GM19463 (cell line): ENCODE data around the gene ANKRA2.

ENCODE experiments used
- ATAC-seq: cut with Tn5 transposase; IDR thresholded peaks from one replicate; pipeline ENCODE4 v1.9.1; 2021; ENCODE audit warnings: mild to moderate bottlenecking, moderate library complexity; ENCODE audit not compliant: unreplicated experiment

The ANKRA2 gene, protein sequence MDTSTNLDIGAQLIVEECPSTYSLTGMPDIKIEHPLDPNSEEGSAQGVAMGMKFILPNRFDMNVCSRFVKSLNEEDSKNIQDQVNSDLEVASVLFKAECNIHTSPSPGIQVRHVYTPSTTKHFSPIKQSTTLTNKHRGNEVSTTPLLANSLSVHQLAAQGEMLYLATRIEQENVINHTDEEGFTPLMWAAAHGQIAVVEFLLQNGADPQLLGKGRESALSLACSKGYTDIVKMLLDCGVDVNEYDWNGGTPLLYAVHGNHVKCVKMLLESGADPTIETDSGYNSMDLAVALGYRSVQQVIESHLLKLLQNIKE

DNA sequence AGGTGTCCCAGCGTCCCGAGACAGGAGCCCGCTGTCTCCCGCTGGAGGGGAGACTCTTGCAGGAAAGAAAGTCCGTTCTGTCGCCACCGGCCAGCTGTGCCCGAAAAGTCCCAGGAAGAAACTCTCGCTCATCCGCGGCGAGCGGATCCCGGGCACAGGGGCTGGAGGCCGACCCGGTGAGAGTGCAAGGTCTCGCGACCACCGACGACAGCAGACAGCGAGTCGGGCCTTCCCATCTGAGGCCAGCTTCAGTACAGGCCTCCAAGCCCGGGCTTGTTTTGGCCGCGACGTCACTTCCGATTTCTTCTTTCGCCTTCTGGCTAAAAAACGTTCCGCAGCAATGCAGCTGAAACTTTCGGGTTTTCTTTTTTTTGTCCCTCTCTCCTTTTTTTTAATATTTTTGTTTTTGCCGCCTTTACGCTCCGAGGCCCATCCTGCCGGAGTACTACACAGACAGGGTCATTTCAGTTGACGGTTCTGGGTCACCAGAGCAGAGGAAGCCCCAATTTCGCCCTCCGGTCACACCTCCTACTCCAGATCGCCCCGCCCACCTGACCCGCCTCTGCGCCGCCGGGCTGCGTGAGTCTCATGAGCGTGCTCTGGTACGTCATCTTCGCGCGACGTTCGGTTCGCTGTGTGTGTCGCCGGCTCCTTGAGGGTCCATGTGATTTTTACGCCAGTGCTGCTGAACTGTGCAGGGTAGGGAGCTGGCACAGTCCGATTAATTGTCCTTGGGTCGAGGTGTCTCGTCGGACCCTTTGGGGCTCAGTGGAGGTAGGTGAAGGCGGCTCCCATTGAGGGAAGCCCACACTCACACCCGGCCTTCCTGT, at the start of gene ANKRA2, which contains the start of gene UTP15:
TSS of gene ANKRA2 (minus strand) at position 501 of the 830 bp plus-strand sequence. CDS start 2,758 bp downstream, outside the sequence.
TSS of gene UTP15 (plus strand) at position 605 of the 830 bp plus-strand sequence. CDS start 1,602 bp downstream, outside the sequence.
- peak; percentile 95 for ATAC-seq

DNA sequence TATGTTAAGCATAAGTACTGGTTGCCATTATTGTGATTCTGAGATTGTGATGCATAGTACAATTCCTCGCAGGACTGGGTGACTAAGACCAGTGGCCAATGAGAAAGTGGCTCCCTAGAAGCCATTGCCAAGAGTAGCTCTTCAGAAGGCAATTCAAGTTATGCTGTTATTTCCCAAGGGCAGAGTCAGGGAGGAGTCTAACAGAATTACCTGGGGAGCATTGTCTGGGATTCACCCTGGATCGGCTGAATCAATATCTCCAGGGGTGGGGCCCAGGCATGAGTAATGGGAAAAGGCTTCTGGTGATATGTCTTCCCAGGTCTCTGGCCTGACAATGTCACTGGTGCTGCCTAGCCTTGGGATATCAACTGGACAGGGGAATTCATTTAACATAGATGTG, 49.6 kb upstream of the ANKRA2 start:
- no peak for ATAC-seq

DNA sequence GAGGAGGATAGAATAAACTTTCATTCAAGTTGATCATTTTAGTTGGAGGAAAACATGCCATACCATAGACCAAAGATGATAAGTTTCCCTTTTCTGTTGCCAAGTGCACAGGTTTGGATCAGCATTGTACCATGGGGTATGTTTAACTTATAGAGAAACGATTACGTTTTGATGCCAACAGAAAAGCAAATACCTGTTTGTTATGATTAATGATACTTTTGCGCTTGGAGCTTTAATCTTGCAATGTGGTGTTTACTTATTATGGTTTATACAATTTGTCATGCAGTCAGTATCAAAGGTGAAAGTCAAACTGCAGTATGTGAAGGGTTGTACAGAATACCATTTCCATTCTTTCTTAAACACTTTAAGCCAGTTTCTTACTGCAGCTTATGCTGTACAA, 47.4 kb upstream of the ANKRA2 start:
- no peak for ATAC-seq

DNA sequence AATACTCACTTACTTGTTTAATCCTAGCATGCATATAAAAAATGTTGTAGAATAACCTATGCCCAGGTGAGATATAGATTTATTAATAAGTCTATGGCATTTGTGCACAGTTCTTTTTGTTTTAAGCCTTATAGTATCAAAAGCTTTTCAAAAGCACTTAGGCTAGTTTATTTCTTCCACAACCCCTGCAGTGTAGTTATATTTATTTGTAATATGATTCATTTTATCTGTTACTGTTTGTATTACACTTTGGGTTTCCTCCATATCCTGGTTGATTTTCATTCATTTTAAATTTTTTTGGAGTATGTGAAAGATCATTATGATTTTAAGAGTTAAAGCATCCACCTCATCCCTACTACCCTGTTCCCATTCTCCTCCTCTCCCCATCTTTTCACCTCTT, 41.8 kb upstream of the ANKRA2 start:
- ATAC-seq = no peak

DNA sequence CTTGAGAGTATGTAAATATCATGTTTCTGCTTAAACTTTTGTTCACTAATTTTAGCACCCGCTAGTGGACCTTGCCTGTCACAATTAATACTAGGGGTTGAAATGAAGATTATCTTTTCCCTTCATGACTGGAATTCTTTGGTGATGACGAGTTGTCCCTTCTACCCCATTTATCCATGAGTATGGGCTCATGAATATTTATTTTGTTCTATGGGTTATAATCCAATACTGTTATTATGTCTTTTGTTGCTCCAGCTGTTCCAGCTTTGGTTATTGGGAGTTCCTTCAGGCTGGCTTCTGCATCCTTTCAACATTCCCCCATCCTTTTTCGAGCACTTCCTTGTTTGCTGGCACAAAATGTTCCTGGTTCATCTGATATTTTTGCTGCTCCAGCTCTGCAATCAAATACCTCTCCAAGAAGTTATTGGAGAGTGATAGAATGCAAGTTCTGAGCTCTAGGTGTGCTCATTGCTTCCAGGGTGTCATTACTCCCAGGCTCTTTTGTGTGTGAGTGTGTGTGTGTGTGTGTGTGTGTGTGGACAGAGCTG, 40.8 kb upstream of the ANKRA2 start:
- ATAC-seq = no peak

DNA sequence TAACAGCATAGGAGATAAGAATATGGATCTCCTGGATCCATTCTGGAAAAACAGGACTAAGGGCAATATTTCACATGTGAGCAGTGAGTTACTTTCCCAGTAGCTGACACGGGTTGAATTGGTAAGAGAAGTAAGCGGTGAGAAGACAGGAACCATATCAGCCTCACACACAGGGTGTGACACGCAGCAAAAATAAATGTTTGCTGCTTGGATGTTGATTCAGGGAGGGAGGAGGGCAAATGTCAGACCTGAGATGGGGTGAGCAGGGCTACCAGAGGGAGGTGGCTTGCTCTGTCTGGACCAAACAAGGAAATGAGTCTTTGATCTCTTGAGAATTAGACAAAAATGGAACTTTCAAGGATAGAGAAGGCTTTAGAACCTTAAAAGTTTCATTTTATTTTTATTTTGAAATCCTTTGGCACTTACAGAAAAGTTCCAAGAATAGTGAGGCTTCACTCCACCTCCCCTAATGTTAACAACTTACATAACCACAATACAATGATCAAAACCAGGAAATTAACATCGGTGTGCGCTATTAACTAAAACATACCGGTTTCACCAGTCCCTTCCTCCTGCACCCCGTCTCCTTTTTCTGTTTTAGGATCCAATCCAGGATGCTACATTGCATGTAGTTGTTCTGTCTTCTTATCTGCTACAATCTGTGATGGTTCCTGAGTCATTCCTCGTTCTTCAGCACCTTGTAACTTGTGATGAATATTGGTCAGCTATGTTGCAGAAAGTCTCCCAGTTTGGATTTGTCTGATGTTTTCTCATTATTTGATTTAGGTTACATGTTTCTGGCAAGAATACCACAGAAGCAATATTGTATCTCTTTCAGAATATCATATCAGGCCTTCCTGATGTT, 40.0 kb upstream of the ANKRA2 start:
- no peak for ATAC-seq

DNA sequence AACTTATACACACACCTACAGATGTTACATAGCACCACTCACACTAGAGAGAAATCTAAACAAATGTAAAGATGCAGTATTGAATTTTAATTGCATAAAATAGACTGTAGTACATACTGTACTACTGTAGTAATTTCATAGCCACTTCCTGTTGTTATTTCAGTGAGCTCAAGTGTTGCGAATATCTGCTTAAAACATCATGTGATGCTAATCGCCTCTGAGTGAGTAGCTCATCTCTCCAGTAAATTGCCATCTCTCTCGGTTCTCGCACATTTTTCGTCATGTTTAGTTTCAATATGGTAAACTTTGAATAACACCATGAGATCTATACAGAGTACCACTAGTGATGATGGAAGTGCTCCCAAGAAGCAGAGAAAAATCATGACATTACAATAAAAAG, 38.6 kb upstream of the ANKRA2 start:
- ATAC-seq = no peak

DNA sequence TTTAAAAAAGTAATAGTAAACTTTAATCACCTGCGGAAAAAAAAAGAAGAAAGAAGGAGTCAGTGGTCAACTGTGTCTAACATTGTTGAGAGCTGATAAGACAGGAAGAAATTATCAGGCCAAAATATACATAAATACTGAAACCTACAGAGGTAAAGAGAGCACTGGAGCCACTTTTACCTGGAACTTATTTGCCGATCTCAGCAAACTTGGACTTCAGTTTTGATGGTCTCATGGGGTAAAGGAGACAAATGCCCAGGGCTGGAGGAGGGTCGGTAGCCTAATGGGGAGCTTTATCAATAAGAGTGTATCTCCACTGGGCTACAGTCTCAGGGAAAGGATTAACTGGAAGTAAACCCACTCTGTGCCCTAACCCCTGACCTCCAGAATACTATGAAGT, 33.9 kb upstream of the ANKRA2 start:
- ATAC-seq = no peak

DNA sequence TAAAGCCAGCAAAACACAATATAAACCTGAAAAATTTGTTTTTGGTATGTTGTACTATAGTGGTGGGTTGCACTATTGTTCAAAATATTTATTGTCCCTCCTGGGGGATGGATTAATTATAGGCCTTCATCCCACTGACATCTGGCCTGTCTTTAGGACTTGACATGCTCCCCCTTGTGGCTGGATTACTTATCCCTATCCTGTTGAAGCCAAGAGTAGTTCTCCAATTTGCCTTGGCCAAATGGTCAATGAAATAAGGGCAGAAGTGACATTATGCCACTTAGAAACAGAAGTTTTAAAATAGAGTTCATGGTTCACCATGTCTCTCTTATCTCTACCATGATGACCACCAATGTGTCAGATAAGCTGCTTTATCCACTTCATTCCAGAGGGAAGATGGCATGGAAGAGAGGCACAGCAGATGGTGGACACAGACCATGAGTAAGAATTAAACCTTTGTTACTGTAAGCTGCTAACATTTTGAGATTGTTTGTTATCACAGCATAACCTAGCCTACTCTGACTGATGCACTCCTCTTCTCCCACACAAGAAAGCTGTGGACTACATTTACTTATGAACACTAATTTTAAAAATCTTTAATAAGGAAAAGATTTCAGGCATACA, 31.4 kb upstream of the ANKRA2 start:
- ATAC-seq = no peak

DNA sequence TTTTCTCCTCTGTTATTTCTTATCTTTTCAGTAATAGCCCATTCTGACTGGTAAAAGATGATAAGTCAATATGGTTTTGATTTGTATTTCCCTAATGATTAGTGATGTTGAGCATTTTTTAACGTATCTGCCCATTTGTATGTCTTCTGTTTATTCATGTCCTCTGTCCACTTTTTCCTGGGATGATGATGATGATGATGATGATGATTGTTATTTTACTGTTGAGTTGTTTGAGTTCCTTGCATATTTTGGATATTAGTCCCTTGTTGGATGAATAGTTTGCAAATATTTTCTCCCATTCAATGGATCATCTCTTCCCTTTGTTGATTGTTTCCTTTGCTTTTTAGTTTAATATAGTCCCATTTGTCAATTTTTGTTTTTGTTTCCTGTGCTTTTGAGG, 27.1 kb upstream of the ANKRA2 start:
- no peak for ATAC-seq

DNA sequence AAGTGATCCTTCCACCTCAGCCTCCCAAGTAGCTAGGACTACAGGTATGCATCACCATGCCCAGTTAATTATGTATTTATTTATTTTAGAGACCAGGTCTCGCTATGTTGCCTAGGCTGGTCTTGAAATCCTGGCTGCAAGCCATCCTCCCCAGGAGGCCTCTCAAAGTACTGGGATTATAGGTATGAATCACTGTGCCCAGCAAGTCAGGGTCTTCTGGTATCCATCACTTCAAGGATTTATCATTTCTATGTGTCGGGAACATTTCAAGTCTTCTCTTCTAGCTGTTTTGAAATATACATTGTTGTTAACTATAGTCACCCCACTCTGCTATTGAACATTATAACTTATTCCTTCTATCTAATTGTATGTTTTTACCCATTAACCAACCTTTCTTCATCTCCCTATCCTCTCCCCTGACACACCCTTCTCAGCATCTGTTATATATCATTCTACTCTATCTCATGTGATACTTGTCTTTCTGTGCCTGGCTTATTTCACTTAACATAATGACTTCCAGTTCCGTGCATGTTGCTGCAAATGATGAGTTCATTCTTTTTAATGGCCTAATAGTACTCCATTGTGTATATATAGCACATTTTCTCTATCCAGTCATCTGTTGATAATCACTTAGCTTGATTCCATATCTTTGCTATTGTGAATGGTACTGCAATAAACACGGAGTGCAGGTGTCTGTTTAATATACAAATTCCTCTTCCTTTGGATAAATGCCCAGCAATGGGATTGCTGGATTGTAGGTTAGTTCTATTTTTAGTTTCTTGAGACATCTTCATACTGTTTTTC, 26.5 kb upstream of the ANKRA2 start:
- ATAC-seq = no peak

DNA sequence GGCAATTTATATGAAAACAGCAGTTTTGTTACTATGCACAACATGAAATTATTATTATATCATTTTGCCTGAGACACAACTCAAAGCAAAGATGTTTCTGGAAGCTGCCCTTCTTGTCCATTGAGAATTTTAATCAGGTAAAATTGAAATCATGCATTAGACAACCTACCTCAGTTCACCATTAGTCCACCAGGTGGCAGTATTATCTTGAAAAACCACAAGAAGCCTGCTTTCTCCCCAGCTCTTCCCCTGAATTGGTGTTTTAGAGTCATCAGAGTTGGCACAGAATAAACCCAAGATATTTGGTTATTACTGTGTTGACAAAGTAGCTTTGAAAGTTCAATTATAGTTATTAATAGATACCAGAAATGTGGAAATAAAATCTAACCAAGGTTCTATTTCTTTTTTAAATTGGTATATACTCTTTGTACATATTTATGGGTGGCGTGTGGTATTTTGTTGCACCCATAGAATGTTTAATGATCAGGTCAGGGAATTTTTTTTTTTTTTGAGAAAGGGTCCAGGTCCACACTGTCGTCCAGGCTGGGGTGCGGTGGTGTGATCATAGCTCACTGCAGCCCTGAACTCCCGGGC, 25.8 kb upstream of the ANKRA2 start:
- peak; percentile 47 for ATAC-seq

DNA sequence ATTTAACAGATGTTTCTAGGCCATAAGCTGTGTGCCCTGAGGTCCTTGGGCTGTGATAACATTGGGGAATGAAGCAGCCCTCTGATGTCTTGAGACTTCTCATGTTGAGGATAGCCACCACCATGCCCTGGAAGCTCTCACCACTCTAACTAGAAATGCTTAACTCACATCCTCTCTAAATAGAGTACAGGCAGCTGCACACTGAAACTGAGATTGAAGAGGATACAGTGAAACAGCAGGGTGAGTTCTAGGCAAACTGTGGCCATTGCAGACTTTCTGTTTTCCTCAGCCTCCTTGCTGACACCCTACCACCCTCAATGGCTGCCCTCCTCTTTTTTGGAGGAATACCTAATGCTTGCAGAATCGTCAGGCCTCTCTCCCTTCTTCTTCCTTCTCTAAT, 22.5 kb upstream of the ANKRA2 start:
- ATAC-seq = peak; percentile 83

DNA sequence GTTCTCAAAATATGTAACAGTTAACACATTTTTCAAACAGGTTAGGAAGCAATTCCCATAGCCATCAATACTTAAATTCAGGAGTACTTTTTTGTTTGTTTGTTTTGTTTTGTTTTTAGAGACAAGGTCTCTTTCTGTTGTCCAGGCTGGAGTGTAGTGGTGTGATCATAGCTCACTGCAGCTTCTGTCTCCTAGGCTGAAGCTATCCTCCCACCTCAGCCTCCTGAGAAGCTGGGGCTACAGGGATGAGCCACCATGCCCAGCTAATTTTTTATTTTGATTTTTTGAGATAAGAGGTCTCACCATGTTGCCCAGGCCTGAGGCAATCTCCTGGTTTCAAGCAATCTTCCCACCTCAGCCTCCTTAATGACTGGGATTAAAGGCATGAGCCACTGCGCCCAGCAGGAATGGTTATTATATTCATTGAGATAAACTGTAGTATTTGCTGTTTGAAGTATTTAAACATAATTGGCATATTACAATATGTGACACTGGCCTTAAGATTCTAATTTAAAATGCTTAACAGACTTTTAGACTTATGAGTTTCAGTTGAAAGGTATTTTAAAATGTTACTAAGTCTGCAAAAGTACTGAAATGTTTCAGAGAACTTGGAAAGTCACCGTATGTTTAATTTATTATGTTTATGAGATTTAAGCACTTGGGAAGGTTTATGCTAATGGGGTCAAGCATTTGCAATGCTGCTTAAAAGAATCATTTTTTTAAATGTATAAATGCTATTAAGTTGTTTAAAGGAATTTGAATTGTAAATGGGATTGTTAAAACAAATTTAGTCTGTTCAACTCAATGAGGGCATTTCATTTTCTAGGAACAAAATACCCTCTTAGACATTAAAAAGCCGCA, 17.1 kb upstream of the ANKRA2 start:
- no peak for ATAC-seq

DNA sequence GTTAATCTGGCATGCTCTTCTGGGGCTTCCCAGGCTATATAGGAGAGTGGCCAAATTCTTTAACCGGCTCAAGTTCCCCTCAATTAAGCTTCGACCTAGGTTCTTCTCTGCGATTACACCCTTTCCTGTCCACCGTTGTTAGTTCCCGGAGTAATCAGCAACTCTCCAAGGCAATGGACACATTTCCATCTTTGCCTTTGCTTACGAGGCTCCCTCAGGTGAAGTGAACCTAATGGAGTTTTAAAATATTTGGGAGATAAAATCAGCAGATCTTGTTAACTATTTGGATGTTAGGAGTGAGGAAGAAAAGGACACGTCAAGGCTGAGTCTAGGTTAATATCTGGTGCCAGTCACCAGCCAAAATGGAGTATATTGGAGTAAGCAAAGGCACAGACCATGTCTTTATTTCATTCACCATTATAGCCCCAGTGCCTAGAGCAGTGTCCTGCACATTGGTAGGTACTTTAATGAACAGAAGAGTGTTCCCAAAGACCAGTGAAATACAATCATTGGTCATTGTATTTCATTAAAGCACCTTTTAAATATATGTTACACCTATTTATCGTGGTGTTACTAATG, 619 bp upstream of the ANKRA2 start:
- no peak for ATAC-seq

DNA sequence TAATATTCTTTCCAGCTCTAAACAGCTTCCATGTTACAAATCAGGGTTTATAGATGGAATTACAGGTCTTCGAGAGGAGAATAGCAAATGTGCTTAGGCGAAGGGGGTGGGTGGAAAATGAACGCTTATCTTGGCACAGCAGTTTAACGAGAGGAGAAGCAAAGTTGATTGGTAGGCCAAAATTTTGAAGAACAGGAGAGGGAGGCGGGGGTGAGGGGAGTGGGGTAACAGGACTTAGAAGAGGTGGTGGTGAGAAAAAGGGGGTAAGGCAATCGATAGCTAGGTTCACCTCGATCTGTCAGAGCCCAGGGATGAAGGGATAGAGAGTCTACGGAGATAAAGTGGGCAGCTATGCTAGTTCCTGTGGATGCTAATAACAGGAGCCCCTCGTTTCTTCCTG, 764 bp downstream of the ANKRA2 start:
- ATAC-seq = peak; percentile 1

DNA sequence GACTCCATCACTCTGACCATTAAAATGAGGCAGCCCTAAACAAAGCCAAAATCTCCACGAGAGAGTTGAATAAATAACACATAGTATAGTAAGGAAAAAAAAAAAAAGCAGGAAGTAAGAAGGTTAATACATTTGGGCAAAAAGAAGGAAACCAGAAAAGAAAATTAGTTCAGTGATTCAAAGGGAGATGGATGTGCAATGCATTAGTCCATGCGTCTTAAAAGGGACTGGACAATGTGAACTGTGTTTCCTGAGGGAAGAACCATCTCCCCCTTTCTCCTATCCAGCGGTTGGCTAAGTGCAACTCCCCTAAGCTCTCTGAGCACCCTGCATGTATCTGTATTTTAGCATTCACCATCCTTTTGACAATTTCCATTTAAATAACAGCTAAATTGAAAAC, 1.4 kb downstream of the ANKRA2 start:
- ATAC-seq = no peak

DNA sequence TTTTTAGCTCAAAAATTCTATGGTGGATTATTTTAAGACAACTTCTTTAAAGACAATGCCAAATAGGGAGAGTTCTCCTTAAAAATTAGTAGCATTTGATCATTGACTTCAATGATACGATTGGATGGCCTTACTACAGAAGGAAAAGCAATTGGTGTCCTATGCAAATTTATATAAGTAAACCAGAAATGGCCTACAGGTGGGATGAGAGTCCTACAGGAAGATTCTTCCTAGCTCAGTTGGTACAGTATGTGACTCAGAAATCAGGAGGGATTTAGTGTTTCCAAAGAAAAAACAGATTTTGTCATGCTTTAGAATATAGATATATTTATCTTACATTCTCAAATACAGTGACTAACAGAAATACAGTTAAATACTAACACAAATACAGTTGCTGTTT, 6.5 kb downstream of the ANKRA2 start:
- ATAC-seq = no peak
